ENCODE data around the gene TOMM70.

Gene TOMM70

DNA sequence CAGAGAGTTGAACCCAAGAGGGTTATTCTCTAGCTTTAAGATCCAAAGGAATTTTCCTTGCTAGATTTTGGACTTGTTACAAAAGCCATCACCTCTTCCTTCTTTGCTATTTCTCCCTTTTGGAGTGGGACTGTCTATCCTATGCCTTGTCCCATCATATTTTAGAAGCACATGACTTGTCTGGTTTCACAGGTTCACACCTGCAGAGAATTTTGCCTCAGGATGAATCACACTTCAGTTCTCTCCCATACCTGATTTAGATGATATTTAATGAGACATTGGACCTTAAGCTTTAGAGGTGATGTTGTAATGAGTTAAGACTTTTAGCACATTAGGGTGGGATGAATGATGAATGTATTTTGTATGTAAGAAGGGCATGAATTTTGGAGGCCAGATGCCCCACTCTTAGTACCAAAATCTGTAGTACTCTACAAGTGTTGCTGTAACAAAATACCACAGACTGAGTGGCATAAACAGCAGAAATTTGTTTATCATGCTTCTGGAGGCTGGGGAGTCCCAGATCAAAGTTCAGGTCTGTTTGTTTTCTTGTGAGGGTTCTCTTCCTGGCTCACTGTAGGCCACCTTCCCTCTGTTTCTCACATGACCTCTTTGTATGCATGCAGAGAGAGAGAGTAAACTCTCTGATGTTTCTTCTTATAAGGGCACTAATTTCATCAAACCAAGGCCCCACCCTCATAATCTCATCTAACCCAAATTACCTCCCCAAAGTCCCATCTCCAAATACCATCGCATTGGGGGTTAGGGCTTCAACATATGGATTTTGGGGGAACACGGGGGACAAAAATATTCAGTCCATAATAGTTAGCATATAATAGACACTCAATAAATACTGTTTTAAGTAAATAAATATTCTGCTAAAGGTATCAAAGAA, 10.4 kb upstream of the TOMM70 start:
- no peak for DNase-seq

- no peak for DNase-seq
Measured at GRCh38 chr3:100407977-100408532, 7.2 kb upstream of the TOMM70 start.

DNA sequence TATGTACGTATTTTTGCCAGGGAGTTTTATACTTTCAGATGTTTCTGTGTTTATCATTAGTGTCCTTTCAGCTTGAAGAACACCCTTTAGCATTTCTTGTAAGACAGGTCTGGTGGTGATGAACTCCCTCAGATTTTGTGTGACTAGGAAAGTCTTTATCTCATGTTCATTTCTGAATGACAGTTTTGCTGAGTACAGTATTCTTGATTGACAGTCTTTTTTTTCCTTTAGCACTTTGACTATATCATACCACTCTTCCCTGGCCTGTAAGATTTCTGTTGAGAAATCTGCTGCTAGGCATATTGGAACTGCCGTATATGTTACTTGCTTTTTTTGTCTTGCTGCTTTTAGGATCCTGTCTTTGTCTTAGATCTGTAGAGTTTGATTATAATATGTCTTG, 6.3 kb upstream of the TOMM70 start:
- DNase-seq: no peak

- no peak for DNase-seq
Measured at GRCh38 chr3:100404250-100404548, 3.3 kb upstream of the TOMM70 start.

- DNase-seq: peak in 1 of 5 experiments; percentile 28
Measured at GRCh38 chr3:100403362-100404249, 2.7 kb upstream of the TOMM70 start.

DNA sequence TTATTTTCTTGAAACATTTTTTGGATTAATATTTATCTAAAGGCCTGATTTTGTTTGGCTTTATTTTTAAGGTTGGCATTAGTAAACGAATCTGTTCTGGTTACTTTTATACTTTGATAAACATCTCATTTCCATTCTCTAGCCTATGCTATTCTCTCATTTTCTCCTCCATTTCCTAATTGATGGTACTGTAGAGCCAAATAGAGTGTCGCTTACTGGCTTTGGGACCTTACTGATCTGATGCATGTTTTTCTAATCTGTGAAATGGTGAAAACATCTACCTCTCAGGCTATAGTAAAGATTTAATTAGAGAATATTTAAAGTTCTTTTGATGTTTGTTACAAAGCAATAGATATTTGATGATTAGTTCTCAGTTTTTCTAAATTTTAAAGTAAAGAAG, 2.0 kb upstream of the TOMM70 start:
- DNase-seq: no peak

- no peak for DNase-seq
Measured at GRCh38 chr3:100402256-100402655, 1.4 kb upstream of the TOMM70 start.

DNA sequence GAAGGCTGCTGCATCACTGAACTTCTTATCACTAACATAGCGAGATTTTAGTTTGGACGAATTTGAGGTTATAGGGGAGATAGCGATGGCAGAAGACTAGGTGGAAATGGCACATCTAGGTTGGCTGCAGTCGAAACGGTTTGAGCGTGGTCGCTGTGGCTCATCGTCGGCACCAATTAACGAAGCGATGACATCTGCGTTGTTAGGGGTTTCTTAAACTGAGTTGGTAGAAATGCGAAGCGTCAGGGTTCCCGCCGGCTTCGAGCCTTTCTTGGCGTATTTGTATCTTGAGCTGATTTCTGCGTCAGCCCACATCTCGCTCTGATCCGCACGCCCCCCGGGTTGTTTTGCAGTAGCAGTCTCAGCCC, 769 bp upstream of the TOMM70 start:
- DNase-seq: peak in 4 of 5 experiments; percentile 18 to 86 (median 32)

DNA sequence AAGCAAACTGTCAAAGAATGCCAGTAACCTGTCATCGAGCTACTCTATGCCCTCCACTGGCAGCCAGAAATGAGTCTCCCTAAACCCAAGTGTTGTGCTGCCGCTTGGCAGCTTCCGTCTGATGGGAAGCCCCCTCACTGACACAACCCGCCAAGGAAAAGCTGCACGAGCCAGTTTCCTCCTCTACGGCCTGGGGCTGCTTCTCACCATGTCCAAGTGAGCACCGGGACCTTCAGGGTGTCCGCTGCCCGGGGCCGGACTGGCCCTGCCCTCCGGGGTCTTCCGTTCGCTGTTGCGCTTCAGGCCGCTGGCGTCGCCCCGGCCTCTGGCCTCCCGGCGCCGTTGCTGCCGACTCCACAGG, 490 bp downstream of the TOMM70 start:
- DNase-seq: peak in 4 of 5 experiments; percentile 16 to 79 (median 28)

DNA sequence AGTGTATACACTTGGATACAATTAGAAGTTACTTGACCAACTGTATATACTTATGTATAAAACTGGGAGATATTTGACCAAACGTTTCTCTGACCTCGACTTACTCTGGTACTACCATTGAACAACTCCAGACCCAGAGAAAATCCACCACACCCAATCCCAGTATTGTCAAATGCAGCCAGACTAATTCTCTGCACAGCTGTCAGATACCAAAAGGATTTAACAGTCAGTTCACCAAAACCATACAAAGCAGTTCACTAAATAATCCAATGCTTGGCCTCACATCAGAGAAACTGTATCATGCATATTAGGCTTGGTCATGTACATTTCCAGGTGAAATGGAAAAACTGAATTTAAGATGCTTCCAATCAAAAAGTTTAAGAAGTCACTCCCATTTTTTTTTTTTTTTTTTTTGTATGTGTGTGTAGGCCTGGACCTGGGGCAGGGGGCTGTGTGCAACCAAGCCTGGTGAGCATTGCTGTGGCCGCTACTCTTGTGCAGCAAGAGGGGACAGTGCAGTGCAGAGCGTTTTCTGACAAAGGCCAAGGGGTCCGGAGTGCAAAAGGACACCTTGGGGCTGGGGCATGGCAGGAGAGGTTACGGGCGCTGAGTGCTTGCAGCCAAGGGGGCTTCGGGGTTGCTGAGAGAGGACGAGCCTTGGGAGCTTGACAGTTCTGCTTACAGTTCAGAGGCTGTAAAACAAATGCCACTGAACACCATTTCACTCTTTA, 1.4 kb downstream of the TOMM70 start:
- DNase-seq: no peak

- no peak for DNase-seq
Measured at GRCh38 chr3:100396967-100397366, 3.9 kb downstream of the TOMM70 start.

- peak in 1 of 5 experiments; percentile 40 for DNase-seq
Measured at GRCh38 chr3:100395679-100396431, 5.0 kb downstream of the TOMM70 start.

GRCh38 chr3:100389025-100389424, 11.9 kb downstream of the TOMM70 start:
- DNase-seq: no peak

GRCh38 chr3:100386437-100387074, 14.3 kb downstream of the TOMM70 start:
- DNase-seq: no peak

DNA sequence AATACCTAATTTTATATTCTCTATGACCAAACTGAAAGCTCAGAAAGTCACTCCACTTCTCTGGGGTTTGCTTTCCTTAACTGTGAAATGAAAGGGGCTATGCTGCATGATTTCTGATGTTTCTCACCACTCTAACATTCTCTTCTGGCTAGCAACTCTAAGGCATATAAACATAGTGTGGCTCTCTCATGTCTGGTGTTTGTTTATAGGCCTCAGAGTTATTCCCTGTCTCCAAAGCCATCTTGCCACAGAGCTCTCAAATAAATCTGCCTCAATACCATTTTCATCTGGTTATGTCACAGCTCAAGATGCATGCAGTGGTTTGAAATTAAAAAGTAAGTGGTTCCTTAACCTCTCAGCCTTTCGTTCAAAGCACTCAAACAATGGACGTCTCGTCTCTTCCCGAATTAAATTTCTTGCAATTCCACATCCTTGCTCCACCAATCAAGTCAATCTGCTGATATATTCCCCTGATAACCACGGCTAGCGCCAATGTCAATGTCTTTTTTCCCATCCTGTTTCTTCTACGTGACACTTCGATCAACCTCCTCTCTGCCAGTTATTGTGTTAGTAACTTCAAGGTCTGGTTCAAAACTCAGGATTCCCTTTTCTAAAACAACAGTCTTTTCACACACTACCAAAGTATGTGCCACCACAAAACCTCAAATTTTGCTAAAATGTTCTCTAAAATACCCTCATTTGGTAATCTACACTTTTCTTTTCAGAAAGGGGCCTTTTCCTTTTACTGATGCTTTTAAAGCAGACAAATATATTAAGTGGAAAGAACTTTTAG, 16.0 kb downstream of the TOMM70 start:
- DNase-seq: no peak

GRCh38 chr3:100376301-100376700, 24.6 kb downstream of the TOMM70 start:
- DNase-seq: no peak

DNA sequence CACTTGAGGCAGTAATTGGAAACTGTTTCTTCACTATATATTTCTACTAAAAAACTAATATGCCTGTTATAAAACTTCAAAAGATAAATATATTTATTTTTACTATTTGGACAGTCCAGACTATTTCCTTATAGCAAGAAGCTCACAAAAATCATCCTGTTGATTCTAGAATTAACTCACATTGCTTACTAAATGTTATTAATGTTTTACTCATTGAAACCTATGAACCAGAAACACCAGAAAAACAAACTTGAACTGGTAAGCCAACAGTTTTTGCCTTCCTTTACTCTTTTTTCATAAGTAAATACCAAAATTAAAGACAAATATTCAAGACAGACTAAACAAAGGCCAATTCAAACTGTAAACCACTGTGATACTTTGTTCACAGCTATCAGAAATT, 26.4 kb downstream of the TOMM70 start:
- DNase-seq: no peak

DNA sequence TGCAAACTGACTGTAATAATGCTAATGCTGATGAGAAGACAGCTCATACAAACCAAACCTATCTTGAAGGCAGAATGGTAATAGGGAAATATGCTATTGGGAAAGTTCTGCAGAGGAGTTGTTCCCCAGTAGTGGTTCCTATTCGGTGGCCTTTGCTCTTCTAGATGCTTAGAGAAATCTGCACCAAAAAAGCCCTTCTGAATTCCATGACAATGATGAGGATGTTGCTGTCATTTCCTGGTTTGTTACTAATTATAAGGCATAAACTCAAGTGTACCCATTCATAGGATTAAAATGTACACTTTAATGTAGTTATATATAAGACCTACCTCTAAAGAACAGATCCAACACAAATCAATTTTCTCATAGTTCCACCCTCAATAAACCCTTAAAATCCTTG, 30.1 kb downstream of the TOMM70 start:
- no peak for DNase-seq

GRCh38 chr3:100368441-100368840, 32.4 kb downstream of the TOMM70 start:
- DNase-seq: no peak

GRCh38 chr3:100366424-100366823, 34.5 kb downstream of the TOMM70 start:
- no peak for DNase-seq

GRCh38 chr3:100364421-100364820, 36.5 kb downstream of the TOMM70 start:
- no peak for DNase-seq

All from T-helper 2 cell (primary cell).